Suppressor macrophage treated with lipopolysaccharide for 4 hours (primary cell): ENCODE measurements around the gene NRGN.

Experiments used
- DNase-seq: peaks from one replicate; pipeline ENCODE4 v3.0.0-alpha.2; 2020

Gene NRGN

DNA sequence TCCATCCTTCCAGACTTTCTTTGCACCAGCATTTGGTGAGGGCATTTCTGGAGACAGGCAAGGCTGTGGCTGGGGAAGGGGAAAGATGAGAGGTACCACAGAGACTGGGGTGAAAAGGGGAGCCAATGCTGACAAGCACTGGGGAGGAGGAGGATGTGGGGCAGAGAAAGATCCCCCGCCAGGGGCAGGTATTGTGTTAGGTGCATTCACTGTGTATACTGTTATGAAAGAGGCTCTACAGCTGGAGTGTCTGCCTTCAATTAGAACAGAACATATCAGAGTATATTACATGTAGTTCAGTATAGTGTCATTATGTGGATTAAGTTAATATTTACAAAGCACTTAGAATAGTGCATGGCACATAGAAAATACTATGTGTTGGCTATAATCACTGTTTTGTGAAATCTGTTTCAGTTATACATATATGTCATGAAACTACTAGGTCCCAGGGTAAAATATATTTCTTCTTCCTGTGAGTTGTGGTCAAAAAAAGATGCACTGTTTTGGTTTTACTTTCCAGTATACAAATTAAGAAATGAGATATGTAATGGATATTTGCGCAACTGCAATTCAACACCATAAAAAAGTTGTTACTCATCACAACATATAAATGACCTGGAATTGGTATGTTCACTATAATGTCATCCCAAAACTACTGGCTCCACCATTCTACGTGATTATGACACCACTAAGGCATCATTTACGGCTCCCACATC is 52.0 kb downstream of the NRGN start:
- peak; percentile 77 for DNase-seq

- DNase-seq = peak; percentile 70
Measured at GRCh38 chr11:124793466-124794278, 53.9 kb downstream of the NRGN start.

- DNase-seq = no peak
Measured at GRCh38 chr11:124796312-124796711, 56.6 kb downstream of the NRGN start.
